ENCODE results near the gene B3GALT6. TPM values are rescaled to one million over a fixed set of nuclear protein-coding genes. Genes with fewer than 3 reads are reported as not detected.

Gene B3GALT6
- total and polyA plus RNA-seq, 12 donors: 7.3 to 16.2 (median 9.1) TPM

DNA sequence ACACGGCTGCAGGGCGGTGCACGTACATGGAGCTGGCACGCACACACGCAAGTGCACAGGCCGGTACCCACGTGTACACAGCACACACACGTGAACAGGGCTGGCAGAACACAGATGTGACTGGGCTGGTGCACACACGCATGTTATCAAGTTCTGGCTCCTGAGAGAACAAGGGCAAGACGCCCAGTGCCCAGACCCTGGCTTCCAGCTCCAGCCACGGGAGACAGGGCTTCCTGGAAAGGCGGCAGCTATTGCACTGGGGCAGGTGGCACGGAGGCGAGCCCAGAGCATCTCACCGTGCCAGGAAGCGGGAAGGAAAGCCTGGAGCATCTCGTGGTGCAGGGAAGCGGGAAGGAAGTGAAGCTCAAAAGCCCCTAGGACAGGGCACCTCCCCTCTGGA lies 6.1 kb upstream of the B3GALT6 start:
- 74 to 75% methylated on average over 18 of the region's 18 CpGs for WGBS, 2 donors
- intact Hi-C loops (cut with DNase I): no loop called here

DNA sequence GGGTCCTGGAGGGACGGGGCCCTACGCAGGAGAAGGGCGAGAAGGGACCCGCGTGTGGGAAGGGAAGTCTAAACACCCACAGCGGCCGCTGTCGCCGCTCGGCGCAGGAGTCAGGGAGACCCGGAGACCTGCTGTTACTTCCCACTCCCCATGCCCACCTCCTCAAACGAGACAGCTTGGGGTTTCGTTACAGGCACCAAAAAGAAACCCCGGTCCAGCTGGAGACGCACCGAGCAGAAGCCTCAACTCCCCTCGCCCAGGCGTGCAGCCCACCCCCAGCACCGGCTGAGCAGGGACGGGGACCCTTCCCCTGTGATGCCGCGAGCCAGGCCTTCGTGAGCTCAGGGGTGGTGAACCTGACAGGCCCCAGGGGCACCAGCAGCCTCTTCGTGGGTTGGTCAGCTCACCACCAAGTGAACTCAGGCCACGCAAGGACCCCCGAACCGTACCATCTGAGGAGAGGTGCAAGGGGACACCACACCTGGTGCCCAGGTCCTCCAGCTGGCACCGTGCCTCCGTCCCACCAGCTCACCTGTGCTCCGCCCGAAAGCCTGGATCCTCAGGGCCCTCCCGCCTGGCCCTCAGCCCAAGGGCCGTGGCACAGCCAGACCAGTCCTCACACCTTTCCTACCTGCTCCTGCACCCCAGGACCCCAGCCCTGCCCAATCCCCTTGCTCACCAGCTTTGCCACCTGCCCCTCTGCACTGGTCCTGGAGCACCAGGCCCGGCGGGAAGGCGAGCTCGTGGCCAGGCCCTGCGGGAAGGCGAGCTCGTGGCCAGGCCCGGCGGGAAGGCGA lies 5.3 kb upstream of the B3GALT6 start:
- Histone ChIP-seq H3K4me1 (peaks cover 5 to 47% (median 25%) of the 10 kb centered on the region in 9 donors), H3K36me3 (peaks cover 0 to 74% (median 31%) of the 10 kb centered on the region in 9 donors)
- no peak for ATAC-seq

More for the DNA sequence above, 6.1 kb upstream of the B3GALT6 start:
- Histone ChIP-seq H3K36me3 (peaks cover 0 to 83% (median 40%) of the 10 kb centered on the region in 9 donors), H3K27ac (no peak overlapping the region), H3K9me3 (no peaks in the 10 kb centered on the region), H3K4me1 (peaks cover 5 to 45% (median 22%) of the 10 kb centered on the region in 9 donors), H3K27me3 (no peaks in the 10 kb centered on the region), H3K4me3 (no peak overlapping the region)
- DNase-seq (no peak), ATAC-seq (peak in 4 of 8 donors; percentile 31 to 65 (median 40))
- TF ChIP-seq, protein P1, sequence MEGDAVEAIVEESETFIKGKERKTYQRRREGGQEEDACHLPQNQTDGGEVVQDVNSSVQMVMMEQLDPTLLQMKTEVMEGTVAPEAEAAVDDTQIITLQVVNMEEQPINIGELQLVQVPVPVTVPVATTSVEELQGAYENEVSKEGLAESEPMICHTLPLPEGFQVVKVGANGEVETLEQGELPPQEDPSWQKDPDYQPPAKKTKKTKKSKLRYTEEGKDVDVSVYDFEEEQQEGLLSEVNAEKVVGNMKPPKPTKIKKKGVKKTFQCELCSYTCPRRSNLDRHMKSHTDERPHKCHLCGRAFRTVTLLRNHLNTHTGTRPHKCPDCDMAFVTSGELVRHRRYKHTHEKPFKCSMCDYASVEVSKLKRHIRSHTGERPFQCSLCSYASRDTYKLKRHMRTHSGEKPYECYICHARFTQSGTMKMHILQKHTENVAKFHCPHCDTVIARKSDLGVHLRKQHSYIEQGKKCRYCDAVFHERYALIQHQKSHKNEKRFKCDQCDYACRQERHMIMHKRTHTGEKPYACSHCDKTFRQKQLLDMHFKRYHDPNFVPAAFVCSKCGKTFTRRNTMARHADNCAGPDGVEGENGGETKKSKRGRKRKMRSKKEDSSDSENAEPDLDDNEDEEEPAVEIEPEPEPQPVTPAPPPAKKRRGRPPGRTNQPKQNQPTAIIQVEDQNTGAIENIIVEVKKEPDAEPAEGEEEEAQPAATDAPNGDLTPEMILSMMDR (IDR thresholded peaks at IDR 0.05): no peak

DNA sequence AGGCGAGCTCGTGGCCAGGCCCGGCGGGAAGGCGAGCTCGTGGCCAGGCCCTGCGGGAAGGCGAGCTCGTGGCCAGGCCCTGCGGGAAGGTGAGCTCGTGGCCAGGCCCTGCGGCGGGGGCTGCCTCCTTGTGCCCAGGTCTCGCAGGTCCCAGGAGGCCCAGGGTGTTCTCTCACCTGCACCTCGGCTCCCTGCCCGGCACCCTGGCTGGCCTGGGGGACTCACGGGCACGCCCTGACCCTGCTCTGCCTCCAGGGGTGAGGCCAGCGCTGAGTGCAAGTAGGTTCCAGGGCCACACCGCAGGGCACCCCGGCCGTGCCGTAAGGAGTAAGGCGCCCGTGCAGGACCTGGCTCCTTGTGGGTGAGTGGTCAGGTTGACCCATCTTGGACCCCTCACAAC lies 4.7 kb upstream of the B3GALT6 start:
- Histone ChIP-seq H3K4me1 (peaks cover 5 to 47% (median 25%) of the 10 kb centered on the region in 9 donors), H3K27me3 (no peaks in the 10 kb centered on the region), H3K9me3 (no peaks in the 10 kb centered on the region), H3K4me3 (no peak overlapping the region), H3K36me3 (peaks cover 0 to 68% (median 25%) of the 10 kb centered on the region in 9 donors), H3K27ac (no peak overlapping the region)
- ATAC-seq (no peak), DNase-seq (no peak)
- intact Hi-C loops (cut with DNase I): no loop called here
- 95 to 98% methylated on average over 15 to 21 of the region's 25 CpGs for WGBS, 2 donors
- TF ChIP-seq, protein P1 (IDR thresholded peaks at IDR 0.05): no peak

More for the DNA sequence above, 5.3 kb upstream of the B3GALT6 start:
- no peak overlapping the region for H3K4me3 ChIP-seq
- WGBS, 2 donors: 94 to 95% methylated on average over 43 to 44 of the region's 44 CpGs
- no peaks in the 10 kb centered on the region for H3K27me3 ChIP-seq
- TF ChIP-seq, protein P1 (IDR thresholded peaks at IDR 0.05): no peak
- no peaks in the 10 kb centered on the region for H3K9me3 ChIP-seq
- DNase-seq: no peak
- no peak overlapping the region for H3K27ac ChIP-seq
- intact Hi-C loops (cut with DNase I): no loop called here

DNA sequence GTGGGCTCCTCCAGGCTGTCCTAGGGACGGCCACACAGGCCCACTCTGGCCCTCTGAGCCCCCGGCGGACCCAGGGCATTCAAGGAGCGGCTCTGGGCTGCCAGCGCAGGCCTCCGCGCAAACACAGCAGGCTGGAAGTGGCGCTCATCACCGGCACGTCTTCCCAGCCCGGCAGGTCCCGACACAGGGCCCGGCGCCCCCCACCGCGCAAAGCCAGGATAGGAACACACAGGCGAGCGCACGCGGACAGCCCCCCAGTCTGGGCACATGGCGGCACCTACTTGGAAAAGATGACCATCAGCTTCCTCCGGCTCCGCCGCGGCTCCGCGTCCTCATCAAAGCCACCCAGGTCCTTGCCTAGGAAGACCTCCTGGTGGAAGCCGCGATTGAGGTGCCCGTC lies 3.9 kb upstream of the B3GALT6 start:
- WGBS, 2 donors: 93 to 96% methylated on average over 30 of the region's 30 CpGs
- H3K9me3 ChIP-seq: no peaks in the 10 kb centered on the region
- no peak overlapping the region for H3K27ac ChIP-seq
- no peaks in the 10 kb centered on the region for H3K27me3 ChIP-seq
- peaks cover 11 to 53% (median 33%) of the 10 kb centered on the region in 9 donors for H3K4me1 ChIP-seq
- intact Hi-C loops (cut with DNase I): no loop called here
- no peak overlapping the region for H3K4me3 ChIP-seq
- ATAC-seq (no peak), DNase-seq (no peak)
- peaks cover 0 to 60% (median 17%) of the 10 kb centered on the region in 9 donors for H3K36me3 ChIP-seq
- TF ChIP-seq, protein P1 (IDR thresholded peaks at IDR 0.05): no peak
